Esophagus squamous epithelium (tissue), 4 donors: ENCODE data around the gene OTUD4.

Source experiments
- CTCF ChIP-seq, 6 experiments: fragments of 450-650 bp in 4 of 6; fragments of 200-600 bp in 2 of 6; sonication (generic) in 2 of 6; IDR thresholded peaks; one replicate each; pipeline ENCODE4 v1.5.1; 2016 to 2019; ENCODE audit warnings: antibody characterized with exemption in 6 of 6, mild to moderate bottlenecking in 4 of 6, moderate library complexity in 4 of 6
- POLR2A ChIP-seq, 4 donors: fragments of 450-650 bp; IDR thresholded peaks; one replicate each; pipeline ENCODE4 v1.6.1; 2017; ENCODE audit warnings: antibody characterized with exemption in 4 of 4, mild to moderate bottlenecking in 4 of 4, moderate library complexity in 3 of 4

GRCh38 chr4:145178740-145179280 lies 1.6 kb downstream of the OTUD4 start:
- TF ChIP-seq CTCF (IDR thresholded peaks at IDR 0.05) (no peak), POLR2A (IDR thresholded peaks at IDR 0.05) (no peak)
